GM10248 (cell line): ENCODE measurements around the gene GLRX5.

ENCODE experiments used
- CTCF ChIA-PET: fragments of 300-600 bp; sonication (Branson Sonifier 250); formaldehyde crosslinking; extraction: SDS; loops from one replicate; lab custom pipeline; 2021; ENCODE audit warnings: antibody characterized with exemption; lab: Yijun Ruan, JAX
- POLR2A ChIA-PET: fragments of 350-650 bp; sonication (Branson Sonifier 250); formaldehyde crosslinking; extraction: SDS; loops from one replicate; lab custom pipeline; 2020; ENCODE audit warnings: antibody characterized with exemption; lab: Yijun Ruan, JAX
- DNase-seq: peaks from one replicate; pipeline ENCODE4 v3.0.0; 2012; ENCODE audit errors: extremely low spot score
- CTCF ChIP-seq: IDR thresholded peaks from 2 replicates; pipeline ENCODE4 v1.5.1; 2012; ENCODE audit warnings: mild to moderate bottlenecking, low read depth; ENCODE audit errors: extremely low read depth, missing control alignments, control extremely low read depth

GLRX5 gene

GRCh38 chr14:95543021-95543420, 8.2 kb downstream of the GLRX5 start:
- POLR2A ChIA-PET, result no interaction called here
- no peak for DNase-seq
- no peak for TF ChIP-seq CTCF
- CTCF ChIA-PET, result interaction anchor here (1.2 to 1.9 kb wide), 3 partner anchors 8 to 17 kb away, joined by 4 to 8 read pairs (median 5); partner anchors contain the start of gene GLRX5

DNA sequence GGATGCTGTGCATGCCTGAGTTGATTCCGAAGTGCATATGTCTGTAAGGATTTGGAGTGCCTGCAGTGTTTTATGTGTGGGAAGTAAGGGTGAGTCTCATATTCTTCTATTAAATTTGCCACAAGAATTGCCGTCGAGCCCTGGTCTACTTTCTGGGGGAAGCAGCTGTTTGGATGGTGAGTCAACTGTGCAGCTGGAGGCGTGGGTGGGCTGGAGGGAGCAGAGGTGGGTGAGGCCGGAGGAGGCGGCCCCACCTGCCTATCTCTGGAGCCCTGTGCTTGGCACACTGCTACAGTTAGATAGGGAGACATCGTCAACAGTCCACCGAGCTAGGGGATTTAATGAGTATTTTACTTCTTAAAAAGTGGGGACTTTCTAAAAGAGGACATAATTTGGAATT, 9.7 kb downstream of the GLRX5 start:
- POLR2A ChIA-PET, result no interaction called here
- CTCF ChIA-PET, result interaction anchor here (1.3 to 1.9 kb wide), 5 partner anchors 10 to 98 kb away, joined by 3 to 8 read pairs (median 4); partner anchors contain the start of gene GLRX5

GRCh38 chr14:95545515-95546168, 10.8 kb downstream of the GLRX5 start:
- ChIA-PET POLR2A (no interaction called here), CTCF (interaction anchor here (1.0 to 3.5 kb wide), 7 partner anchors 14 to 117 kb away, joined by 3 to 15 read pairs (median 4); no protein-coding TSS in a partner anchor)
- no peak for TF ChIP-seq CTCF
- DNase-seq, result no peak

More for the DNA sequence above, 9.7 kb downstream of the GLRX5 start:
- no peak for DNase-seq
- no peak for TF ChIP-seq CTCF

DNA sequence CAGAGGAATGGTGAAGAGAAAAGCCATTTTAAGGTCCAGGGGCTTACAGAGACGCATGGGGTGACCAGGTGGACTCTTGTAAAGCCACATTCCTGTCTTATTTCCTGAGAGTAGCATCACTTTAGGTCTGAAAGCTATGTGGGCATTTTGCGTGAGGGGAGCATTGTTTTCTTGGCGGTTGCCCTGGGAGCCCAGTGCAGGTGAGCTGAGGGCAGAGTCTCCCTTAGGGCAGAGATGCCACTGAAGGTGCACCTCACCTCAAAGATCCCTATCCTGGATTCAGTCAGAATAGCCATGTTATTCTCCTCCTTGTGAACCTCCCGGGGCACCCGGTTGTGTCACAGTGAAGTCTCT, 12.4 kb downstream of the GLRX5 start:
- ChIA-PET CTCF (interaction anchor here (0.8 to 3.5 kb wide), 6 partner anchors 14 to 119 kb away, joined by 3 to 15 read pairs (median 3); partner anchors contain the start of gene SYNE3), POLR2A (no interaction called here)
- TF ChIP-seq CTCF, result no peak
- DNase-seq, result no peak

DNA sequence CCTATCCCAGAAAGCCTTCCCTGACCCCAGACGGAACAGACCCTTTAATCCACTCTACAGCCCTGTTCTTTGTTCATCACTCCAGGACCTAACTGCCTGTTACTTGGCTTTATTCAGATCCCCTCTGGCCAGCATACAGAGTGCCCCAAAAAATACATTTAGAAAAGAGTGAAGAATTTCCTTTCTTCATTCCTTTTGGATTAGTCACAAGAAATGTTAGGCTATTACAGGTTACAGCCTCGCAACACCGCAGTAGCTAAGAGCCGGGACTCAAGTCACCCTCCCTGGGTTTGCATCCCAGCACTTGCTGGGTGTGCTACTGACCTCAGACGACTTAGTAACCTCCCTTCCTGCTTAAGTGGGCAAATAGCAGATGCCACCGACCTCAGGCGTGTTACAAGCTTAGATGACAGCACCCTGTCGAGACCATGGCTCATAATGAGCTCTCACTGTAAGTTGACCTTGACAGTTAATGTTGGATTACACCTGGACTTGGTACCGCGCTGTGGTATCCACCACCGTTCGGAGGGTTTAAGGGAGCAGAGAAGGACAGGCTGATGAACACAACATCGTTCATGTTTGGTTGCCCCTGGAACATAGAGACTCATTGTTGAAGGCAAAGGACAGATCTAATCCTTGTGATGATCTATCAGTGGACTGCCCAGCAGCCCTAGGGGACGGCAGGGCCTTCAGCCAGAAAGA, 12.9 kb downstream of the GLRX5 start:
- ChIA-PET POLR2A (no interaction called here), CTCF (interaction anchor here (1.0 to 3.5 kb wide), 6 partner anchors 12 to 106 kb away, joined by 3 to 15 read pairs (median 4); partner anchors contain the start of gene SYNE3)
- DNase-seq, result no peak
- no peak for TF ChIP-seq CTCF

DNA sequence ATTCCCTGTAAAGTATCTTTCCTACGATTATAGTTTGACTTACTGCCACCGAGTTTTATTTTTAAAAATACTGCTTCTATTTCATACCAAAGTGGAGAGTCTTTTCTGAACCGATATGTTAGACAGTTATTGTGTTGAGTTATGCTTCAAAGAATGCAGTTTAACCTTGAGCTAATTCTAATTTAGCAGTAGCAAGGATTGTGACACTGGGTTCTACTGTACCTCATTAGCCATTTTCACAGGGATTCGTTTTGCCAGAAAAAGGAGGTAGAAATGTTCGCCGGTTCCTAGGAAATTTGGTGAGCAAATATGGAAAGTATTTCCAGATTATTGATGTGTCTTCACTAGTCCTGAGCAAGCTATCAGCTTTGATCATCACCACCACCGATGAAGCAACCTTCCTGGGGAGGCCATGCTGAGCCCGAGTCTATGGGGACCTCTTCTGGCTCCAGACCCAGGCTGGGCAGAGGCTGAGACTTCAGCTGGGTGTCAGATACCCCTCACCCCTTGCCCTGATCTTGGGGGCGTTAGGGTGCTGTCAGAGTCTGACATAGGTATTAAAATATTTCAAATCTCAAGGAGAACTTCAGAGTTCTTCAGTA, 13.6 kb downstream of the GLRX5 start:
- no peak for DNase-seq
- POLR2A ChIA-PET, result no interaction called here
- CTCF ChIA-PET, result interaction anchor here (1.0 to 3.5 kb wide), 4 partner anchors 11 to 106 kb away, joined by 3 to 15 read pairs (median 6); no protein-coding TSS in a partner anchor
- no peak for TF ChIP-seq CTCF
